ENCODE results near the gene KIAA0930.

DNA sequence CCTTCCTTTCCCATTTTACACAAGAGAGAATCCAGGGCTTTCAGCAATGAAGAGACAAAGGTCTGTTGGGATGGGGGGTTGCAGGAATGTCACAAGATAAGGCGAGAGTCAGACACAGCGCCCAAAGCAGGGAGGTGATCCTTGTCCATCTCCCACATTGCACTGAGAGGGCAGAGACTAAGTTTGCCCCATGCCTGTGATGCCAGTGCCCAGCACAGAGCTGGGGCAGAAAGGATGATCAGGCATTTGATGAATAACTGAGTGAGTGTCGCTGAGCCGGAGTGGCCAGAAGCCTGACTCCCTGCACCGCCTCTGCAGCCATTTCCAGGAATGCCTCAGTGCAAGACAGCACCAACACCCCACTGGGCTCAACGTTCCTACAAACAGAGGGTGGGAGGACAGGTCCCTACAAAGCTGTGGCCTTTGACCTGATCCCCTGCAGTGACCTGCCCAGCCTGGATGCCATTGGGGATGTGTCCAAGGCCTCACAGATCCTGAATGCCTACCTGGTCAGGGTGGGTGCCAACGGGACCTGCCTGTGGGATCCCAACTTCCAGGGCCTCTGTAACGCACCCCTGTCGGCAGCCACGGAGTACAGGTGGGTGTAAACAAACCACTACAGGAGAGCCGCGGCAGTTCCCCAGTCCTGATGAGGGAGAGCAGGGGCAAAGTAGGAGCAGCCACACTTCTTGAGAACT is 46.3 kb upstream of the KIAA0930 start:
- TF ChIP-seq, protein P1, sequence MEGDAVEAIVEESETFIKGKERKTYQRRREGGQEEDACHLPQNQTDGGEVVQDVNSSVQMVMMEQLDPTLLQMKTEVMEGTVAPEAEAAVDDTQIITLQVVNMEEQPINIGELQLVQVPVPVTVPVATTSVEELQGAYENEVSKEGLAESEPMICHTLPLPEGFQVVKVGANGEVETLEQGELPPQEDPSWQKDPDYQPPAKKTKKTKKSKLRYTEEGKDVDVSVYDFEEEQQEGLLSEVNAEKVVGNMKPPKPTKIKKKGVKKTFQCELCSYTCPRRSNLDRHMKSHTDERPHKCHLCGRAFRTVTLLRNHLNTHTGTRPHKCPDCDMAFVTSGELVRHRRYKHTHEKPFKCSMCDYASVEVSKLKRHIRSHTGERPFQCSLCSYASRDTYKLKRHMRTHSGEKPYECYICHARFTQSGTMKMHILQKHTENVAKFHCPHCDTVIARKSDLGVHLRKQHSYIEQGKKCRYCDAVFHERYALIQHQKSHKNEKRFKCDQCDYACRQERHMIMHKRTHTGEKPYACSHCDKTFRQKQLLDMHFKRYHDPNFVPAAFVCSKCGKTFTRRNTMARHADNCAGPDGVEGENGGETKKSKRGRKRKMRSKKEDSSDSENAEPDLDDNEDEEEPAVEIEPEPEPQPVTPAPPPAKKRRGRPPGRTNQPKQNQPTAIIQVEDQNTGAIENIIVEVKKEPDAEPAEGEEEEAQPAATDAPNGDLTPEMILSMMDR (tag by site-specific recombination; IDR thresholded peaks at IDR 0.05): no peak
- TF ChIP-seq ZNF624 (tag by site-specific recombination; IDR thresholded peaks at IDR 0.05): no peak
- no peak for TF ChIP-seq ZNF747 (tag by site-specific recombination; IDR thresholded peaks at IDR 0.05)
- no peak for TF ChIP-seq ZNF404 (tag by site-specific recombination; IDR thresholded peaks at IDR 0.05)
- no peak for TF ChIP-seq ZNF792 (tag by site-specific recombination; IDR thresholded peaks at IDR 0.05)
- TF ChIP-seq ZBTB17 (tag by site-specific recombination; IDR thresholded peaks at IDR 0.05): no peak
